KG1 (cell line): ENCODE measurements around the gene ZNF625.
"Not testable (repeated sequence)": the region's sequence is repeated elsewhere in the genome, so short reads cannot be mapped to it uniquely, and the experiment has no call there.

Source experiments
- DNase-seq: peaks from one replicate; lab custom pipeline; 2025; lab: John Stamatoyannopoulos, UW

The ZNF625 gene

GRCh38 chr19:12137221-12137940, 19.2 kb downstream of the ZNF625 start:
- DNase-seq: peak; percentile 42

DNA sequence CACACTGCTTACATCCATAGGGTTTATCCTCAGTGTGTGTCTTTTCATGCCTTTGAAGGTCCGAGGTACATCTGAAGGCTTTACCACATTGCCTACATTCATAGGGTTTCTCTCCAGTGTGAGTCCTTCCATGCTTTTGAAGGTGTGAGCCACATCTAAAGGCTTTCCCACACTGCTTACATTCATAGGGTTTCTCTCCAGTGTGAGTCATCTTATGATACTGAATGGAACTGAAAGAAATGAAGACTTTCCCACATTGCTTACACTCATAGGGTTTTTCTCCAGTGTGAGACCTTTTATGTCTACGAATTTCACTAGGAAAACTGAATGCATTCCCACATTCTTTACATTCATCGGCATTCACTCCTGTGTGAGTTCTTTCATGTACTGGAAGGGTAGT, 23.5 kb downstream of the ZNF625 start:
- no peak for DNase-seq

DNA sequence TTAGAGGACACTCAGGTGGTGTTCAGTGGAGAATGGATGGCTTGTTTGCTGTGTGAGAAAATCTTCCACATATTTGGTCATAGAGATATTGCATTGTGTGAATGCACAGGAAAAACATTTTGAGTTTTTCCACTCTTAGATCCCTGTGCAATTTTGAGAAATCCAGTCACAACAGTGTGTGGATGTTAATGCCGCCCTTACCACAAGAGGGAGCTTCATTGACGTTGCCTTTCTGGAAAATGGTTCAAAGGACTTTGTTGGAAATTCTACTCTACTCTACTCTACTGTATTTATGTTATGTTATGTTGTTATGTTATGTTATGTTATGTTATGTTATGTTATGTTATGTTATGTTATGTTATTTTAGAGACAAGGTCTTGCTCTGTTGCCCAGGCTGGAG, 29.8 kb downstream of the ZNF625 start:
- no peak for DNase-seq

DNA sequence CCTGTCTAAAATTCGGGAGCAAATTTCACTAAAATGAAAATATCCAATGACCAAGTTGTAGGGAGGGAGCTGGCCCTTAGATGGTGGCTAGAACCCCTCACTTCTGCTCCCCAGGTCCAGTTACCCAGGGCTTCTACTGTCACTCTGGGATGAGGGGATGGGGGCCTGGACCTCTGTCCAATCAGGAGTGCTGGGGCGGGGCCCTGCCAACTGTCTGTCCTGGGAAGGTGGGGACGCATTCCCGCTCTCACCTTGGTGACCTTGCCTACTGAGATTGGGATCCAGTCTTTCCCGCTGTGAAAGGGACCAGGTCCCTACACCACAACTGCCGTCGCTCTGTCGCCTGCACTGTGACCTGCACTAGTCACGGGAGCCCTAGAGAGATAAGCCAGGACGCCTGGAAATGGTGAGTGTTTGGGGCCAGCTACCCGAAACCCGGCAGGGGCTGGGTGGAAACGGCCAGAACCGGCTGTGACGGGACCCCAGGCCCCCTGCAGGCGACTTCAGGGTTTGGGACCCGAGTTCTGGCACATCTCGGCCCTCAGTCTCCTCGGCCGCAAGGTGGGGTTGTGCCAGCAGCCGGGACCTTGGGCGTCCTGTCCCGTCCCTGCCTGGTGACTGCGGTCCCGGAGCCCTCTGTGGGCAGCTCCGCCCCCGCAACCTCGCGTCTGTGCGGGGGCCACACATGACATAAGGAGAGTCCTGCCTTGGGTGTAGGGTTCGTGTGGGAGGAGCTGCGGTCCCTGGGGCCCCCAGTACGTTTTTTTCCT, 39.1 kb downstream of the ZNF625 start:
- no peak for DNase-seq

- no peak for DNase-seq
Measured at GRCh38 chr19:12113121-12113520, 43.4 kb downstream of the ZNF625 start.

GRCh38 chr19:12112701-12113100, 43.8 kb downstream of the ZNF625 start:
- DNase-seq: no peak

DNA sequence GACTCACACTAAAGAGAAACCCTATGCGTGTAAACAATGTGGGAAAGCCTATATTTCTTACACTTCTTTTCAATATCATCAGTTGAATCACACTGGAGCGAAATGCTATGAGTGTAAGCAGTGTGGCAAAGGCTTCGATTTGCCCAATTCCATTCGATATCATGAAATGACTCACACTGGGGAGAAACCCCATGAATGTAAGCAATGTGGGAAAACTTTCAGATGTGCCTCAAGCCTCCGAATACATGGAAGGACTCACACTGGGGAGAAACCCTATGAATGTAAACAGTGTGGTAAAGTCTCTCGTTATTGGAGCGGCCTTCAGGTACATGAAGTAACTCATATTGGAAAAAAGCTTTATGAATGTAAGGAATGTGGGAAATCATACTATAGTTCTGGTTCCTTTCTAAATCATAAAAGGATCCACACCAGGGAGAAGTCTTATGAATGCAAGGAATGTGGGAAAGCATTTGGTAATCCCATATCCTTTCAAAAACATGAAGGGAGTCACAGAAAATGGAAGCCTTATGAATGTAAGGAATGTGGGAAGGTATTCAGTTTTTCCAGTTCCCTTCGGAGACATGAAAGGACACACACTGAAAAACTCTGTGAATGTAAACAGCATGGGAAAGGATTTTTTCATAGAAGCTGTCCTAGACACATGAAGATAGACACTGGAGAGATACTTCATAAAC, 44.4 kb downstream of the ZNF625 start:
- DNase-seq: no peak

- DNase-seq: no peak
Measured at GRCh38 chr19:12111176-12111575, 45.4 kb downstream of the ZNF625 start.

DNA sequence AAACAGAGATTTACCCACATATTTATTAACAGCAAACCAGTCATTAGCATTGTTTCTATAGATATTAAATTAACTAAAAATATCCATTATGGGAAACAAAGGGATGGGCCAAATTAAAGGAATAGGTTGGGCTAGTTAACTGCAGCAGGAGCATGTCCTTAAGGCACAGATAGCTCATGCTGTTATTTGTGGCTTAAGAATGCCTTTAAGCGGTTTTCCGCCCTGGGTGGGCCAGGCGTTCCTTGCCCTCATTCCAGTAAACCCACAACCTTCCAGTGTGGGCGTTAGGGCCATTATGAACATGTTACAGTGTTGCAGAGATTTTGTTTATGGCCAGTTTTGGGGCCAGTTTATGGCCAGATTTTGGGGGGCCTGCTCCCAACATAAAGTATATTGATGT, 52.6 kb downstream of the ZNF625 start:
- DNase-seq: not testable (repeated sequence)

DNA sequence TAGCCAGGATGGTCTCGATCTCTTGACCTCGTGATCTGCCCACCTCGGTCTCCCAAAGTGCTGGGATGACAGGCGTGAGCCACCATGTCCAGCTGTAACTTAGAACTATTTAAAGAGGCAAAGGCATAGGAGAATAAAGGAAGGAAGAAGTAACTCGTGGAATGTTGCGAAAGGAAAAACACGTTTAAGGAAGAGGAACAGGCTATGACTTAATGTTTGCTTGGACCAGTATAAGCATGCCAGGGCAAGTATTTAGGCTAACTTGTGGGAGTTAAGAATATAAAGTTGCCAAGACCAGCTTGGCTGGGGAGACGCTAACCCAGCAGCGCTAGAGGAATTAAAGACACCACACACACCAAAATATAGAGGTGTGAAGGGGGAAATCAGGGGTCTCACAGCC, 58.5 kb downstream of the ZNF625 start:
- no peak for DNase-seq

DNA sequence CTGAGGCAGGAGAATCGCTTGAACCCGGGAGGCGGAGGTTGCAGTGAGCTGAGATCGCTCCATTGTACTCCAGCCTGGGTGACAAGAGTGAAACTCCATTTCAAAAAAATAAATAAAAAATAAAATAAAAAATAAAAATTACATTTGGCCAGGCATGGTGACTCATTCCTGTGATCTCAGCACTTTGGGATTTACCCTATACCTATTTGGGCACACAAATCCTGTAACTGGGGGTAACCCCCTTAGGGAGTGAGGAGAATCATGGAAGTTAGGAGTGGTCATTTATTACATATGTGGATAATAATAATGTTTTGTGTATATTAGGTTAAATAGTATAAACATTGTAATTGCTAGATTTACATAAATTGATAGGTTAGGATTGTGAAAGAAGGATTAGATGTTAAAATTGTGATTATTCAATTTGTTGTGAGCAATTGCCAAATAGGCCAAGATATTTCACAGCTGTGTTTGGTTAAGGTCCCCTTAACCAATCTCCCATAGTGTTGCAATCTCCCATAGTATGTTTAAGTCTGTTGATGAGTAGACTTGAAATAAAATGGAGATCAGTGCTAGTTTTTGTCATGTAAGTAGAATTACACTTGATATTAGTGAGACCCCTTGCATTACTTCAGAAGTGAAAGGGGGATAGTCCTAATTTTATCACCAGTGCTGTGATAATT, 61.3 kb downstream of the ZNF625 start:
- no peak for DNase-seq
